Nucleus accumbens (tissue), 56 donors: ENCODE results near the gene MMAB.

Experiments
- DNase-seq, 56 donors: peaks; one replicate each; lab custom pipeline; 2025; lab: John Stamatoyannopoulos, UW

Gene MMAB

GRCh38 chr12:109562871-109563270, 10.4 kb downstream of the MMAB start:
- DNase-seq = no peak

GRCh38 chr12:109561711-109562030, 11.6 kb downstream of the MMAB start:
- DNase-seq = no peak

- no peak for DNase-seq
Measured at GRCh38 chr12:109560867-109561710, 12.2 kb downstream of the MMAB start.

GRCh38 chr12:109559601-109560000, 13.7 kb downstream of the MMAB start:
- no peak for DNase-seq

GRCh38 chr12:109559200-109559505, 14.2 kb downstream of the MMAB start:
- no peak for DNase-seq

- DNase-seq = no peak
Measured at GRCh38 chr12:109558374-109559199, 14.7 kb downstream of the MMAB start.

GRCh38 chr12:109557805-109558204, 15.5 kb downstream of the MMAB start:
- DNase-seq = no peak

- DNase-seq = no peak
Measured at GRCh38 chr12:109557200-109557599, 16.1 kb downstream of the MMAB start.

- DNase-seq = no peak
Measured at GRCh38 chr12:109555431-109556315, 17.6 kb downstream of the MMAB start.

GRCh38 chr12:109554761-109555160, 18.5 kb downstream of the MMAB start:
- DNase-seq = no peak

GRCh38 chr12:109553906-109554500, 19.3 kb downstream of the MMAB start:
- peak in 1 of 56 donors; percentile 12 for DNase-seq

- DNase-seq = no peak
Measured at GRCh38 chr12:109553483-109553882, 19.8 kb downstream of the MMAB start.

- no peak for DNase-seq
Measured at GRCh38 chr12:109552971-109553370, 20.3 kb downstream of the MMAB start.

GRCh38 chr12:109551108-109551507, 22.2 kb downstream of the MMAB start:
- DNase-seq = no peak

GRCh38 chr12:109550281-109550680, 23.0 kb downstream of the MMAB start:
- no peak for DNase-seq

GRCh38 chr12:109549613-109550270, 23.6 kb downstream of the MMAB start:
- no peak for DNase-seq

- no peak for DNase-seq
Measured at GRCh38 chr12:109548258-109548657, 25.0 kb downstream of the MMAB start.

GRCh38 chr12:109547286-109547685, 26.0 kb downstream of the MMAB start:
- no peak for DNase-seq

GRCh38 chr12:109545826-109546225, 27.5 kb downstream of the MMAB start:
- DNase-seq = no peak

GRCh38 chr12:109544955-109545531, 28.3 kb downstream of the MMAB start:
- DNase-seq = no peak
